KMS-11 (cell line): ENCODE data around the gene EMX2.

Source experiments
- H2AFZ ChIP-seq: fragments of 200-600 bp; sonication (generic); 2 replicates; pipeline ENCODE4 v1.6.1; 2016; ENCODE audit warnings: antibody characterized with exemption, mixed run types, low read depth
- H3K27ac ChIP-seq: fragments of 200-600 bp; sonication (generic); 2 replicates; pipeline ENCODE4 v1.6.1; 2016; ENCODE audit warnings: mild to moderate bottlenecking, mixed run types
- H3K27me3 ChIP-seq: fragments of 200-600 bp; sonication (generic); 2 replicates; pipeline ENCODE4 v1.6.1; 2017; ENCODE audit warnings: mild to moderate bottlenecking, low read depth, mixed run types, moderate library complexity; ENCODE audit not compliant: insufficient read depth
- H3K36me3 ChIP-seq: fragments of 200-600 bp; sonication (generic); 2 replicates; pipeline ENCODE4 v1.6.1; 2017; ENCODE audit warnings: mild to moderate bottlenecking, mixed run types; ENCODE audit not compliant: insufficient read depth
- H3K4me1 ChIP-seq: fragments of 200-600 bp; sonication (generic); 2 replicates; pipeline ENCODE4 v1.6.1; 2016; ENCODE audit warnings: mild to moderate bottlenecking, low read depth, mixed run types; ENCODE audit not compliant: poor library complexity, severe bottlenecking
- H3K4me2 ChIP-seq: fragments of 200-600 bp; sonication (generic); 2 replicates; pipeline ENCODE4 v1.7.0; 2016; ENCODE audit warnings: mild to moderate bottlenecking, mixed run types
- H3K4me3 ChIP-seq: fragments of 200-600 bp; sonication (generic); IDR thresholded peaks from 2 replicates; pipeline ENCODE4 v1.6.1; 2017; ENCODE audit warnings: low read depth, low read length, mixed read lengths; ENCODE audit not compliant: insufficient read depth
- H3K79me2 ChIP-seq: fragments of 200-600 bp; sonication (generic); 2 replicates; pipeline ENCODE4 v1.6.1; 2016; ENCODE audit warnings: low read depth, mixed run types; ENCODE audit not compliant: insufficient read depth
- H3K9ac ChIP-seq: fragments of 200-600 bp; sonication (generic); 2 replicates; pipeline ENCODE4 v1.6.1; 2016; ENCODE audit warnings: mild to moderate bottlenecking, mixed run types
- H4K20me1 ChIP-seq: fragments of 200-600 bp; sonication (generic); 2 replicates; pipeline ENCODE4 v1.6.1; 2016; ENCODE audit warnings: mild to moderate bottlenecking, mixed run types; ENCODE audit not compliant: insufficient read depth
- TF ChIP-seq, protein P1 (sequence below): fragments of 200-600 bp; sonication (generic); conservative IDR thresholded peaks from 2 replicates; pipeline ENCODE4 v1.6.1; 2017; ENCODE audit warnings: low read depth, mild to moderate bottlenecking, antibody characterized with exemption, low read length, moderate library complexity, mixed read lengths

EMX2 gene

GRCh38 chr10:117519286-117519685 is 23.3 kb upstream of the EMX2 start:
- TF ChIP-seq, protein P1, sequence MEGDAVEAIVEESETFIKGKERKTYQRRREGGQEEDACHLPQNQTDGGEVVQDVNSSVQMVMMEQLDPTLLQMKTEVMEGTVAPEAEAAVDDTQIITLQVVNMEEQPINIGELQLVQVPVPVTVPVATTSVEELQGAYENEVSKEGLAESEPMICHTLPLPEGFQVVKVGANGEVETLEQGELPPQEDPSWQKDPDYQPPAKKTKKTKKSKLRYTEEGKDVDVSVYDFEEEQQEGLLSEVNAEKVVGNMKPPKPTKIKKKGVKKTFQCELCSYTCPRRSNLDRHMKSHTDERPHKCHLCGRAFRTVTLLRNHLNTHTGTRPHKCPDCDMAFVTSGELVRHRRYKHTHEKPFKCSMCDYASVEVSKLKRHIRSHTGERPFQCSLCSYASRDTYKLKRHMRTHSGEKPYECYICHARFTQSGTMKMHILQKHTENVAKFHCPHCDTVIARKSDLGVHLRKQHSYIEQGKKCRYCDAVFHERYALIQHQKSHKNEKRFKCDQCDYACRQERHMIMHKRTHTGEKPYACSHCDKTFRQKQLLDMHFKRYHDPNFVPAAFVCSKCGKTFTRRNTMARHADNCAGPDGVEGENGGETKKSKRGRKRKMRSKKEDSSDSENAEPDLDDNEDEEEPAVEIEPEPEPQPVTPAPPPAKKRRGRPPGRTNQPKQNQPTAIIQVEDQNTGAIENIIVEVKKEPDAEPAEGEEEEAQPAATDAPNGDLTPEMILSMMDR, result no peak

DNA sequence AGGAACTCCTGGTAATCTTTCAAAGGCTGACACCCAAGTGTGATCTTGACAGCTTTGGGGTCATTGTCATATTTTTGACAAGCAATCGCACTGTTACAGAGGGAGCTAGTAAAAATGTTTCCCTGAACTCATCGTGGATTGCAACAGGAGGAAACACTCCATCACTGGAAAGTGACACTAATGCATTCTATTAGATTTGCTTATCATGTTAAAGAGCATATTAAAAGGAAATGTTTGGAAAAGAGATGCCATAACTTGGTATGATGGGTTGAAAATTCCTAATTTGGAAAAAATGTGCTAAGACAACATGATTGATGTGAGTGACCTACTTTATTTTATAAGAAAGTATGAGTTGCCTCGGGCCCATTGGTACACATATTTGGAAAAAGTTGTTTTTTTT is 22.7 kb upstream of the EMX2 start:
- H3K27ac ChIP-seq, result no peak overlapping the region
- H3K27me3 ChIP-seq, result no peaks in the 10 kb centered on the region
- no peaks in the 10 kb centered on the region for H3K36me3 ChIP-seq
- H3K4me2 ChIP-seq, result no peak overlapping the region
- H3K9ac ChIP-seq, result no peak overlapping the region
- no peaks in the 10 kb centered on the region for H3K4me1 ChIP-seq
- no peaks in the 10 kb centered on the region for H4K20me1 ChIP-seq
- TF ChIP-seq, protein P1, result no peak
- H2AFZ ChIP-seq, result no peak overlapping the region
- no peak overlapping the region for H3K4me3 ChIP-seq
- no peaks in the 10 kb centered on the region for H3K79me2 ChIP-seq

More at GRCh38 chr10:117519286-117519685, 23.3 kb upstream of the EMX2 start:
- Histone ChIP-seq H4K20me1 (no peaks in the 10 kb centered on the region), H3K27ac (no peak overlapping the region), H3K27me3 (no peaks in the 10 kb centered on the region), H3K4me1 (no peaks in the 10 kb centered on the region), H2AFZ (no peak overlapping the region), H3K9ac (no peak overlapping the region), H3K79me2 (no peaks in the 10 kb centered on the region), H3K36me3 (no peaks in the 10 kb centered on the region), H3K4me3 (no peak overlapping the region), H3K4me2 (no peak overlapping the region)

DNA sequence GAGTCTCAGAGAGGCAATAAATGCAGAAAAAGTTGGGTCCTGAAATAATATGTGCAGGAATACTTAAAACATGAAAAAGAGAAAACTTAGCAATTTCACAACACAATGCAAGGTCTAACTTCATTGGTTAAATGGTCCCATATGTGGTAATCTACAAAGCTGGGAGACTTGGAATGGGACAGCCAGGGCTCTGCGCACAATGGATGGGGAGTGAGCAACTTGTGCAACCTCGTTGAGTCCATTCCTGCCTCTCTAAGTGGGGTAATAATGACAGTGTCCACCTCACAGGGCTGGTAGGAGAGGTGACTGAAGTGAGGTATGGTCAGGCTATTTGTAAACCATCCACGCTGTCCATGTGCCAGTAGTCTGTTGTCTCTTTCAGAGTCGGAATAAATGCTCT is 11.8 kb upstream of the EMX2 start:
- H2AFZ ChIP-seq, result no peak overlapping the region
- no peaks in the 10 kb centered on the region for H4K20me1 ChIP-seq
- H3K4me1 ChIP-seq, result no peaks in the 10 kb centered on the region
- no peak overlapping the region for H3K4me3 ChIP-seq
- H3K9ac ChIP-seq, result no peak overlapping the region
- H3K36me3 ChIP-seq, result no peaks in the 10 kb centered on the region
- H3K4me2 ChIP-seq, result no peak overlapping the region
- TF ChIP-seq, protein P1, result no peak
- H3K79me2 ChIP-seq, result no peaks in the 10 kb centered on the region
- no peak overlapping the region for H3K27ac ChIP-seq
- H3K27me3 ChIP-seq, result no peaks in the 10 kb centered on the region

DNA sequence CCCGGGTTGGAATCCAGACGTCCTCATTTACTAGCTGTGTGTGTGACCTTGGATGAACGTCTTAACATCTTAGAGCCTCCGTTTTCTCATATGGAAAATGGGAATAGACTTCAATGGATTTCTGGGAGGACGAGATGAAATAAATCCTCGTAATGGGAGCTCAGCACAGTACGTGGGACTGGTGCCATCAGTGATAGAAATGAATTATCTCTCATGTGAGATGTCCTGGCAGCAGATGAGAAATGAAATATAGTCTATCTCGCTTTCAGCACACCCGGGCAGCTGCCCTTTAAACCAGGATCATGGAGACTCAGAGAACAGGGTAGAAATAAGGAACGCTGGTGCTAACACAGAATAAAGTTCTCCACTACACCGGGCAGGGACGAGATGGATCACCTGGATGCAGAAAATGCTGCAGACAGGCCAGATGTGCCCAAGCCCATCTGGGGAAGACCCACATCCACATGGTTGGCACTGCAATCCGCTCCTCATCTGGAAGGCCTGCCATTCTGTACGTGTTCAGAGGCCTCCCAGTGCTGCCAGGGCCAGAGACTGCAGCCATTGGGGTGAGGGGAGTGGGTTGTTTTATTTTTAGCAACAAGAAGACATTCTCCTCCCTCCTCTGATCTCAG is 11.1 kb upstream of the EMX2 start:
- no peaks in the 10 kb centered on the region for H3K27me3 ChIP-seq
- H2AFZ ChIP-seq, result no peak overlapping the region
- H3K4me2 ChIP-seq, result no peak overlapping the region
- TF ChIP-seq, protein P1, result no peak
- H3K4me1 ChIP-seq, result no peaks in the 10 kb centered on the region
- no peak overlapping the region for H3K4me3 ChIP-seq
- H3K36me3 ChIP-seq, result no peaks in the 10 kb centered on the region
- no peaks in the 10 kb centered on the region for H4K20me1 ChIP-seq
- no peaks in the 10 kb centered on the region for H3K79me2 ChIP-seq
- no peak overlapping the region for H3K9ac ChIP-seq
- no peak overlapping the region for H3K27ac ChIP-seq
